Smooth muscle cell (in vitro differentiated cells): ENCODE measurements around the gene ATXN7L1. TPM values are rescaled to one million over a fixed set of nuclear protein-coding genes. Genes with fewer than 3 reads are reported as not detected.

Experiments
- DNase-seq: peaks from one replicate; lab custom pipeline; 2025; ENCODE audit not compliant: unreplicated experiment; lab: John Stamatoyannopoulos, UW
- H2AFZ ChIP-seq: fragments of 200-600 bp; sonication (generic); 2 replicates; pipeline ENCODE4 v1.6.0; 2016; ENCODE audit warnings: antibody characterized with exemption, low read depth, mild to moderate bottlenecking
- H3F3A ChIP-seq: fragments of 200-600 bp; sonication (generic); 2 replicates; pipeline ENCODE4 v1.6.0; 2017; ENCODE audit warnings: antibody characterized with exemption, low read depth
- H3K27ac ChIP-seq: fragments of 200-600 bp; sonication (generic); 2 replicates; pipeline ENCODE4 v1.5.1; 2016; ENCODE audit warnings: low read depth, mild to moderate bottlenecking
- H3K27me3 ChIP-seq: fragments of 200-600 bp; sonication (generic); 2 replicates; pipeline ENCODE4 v1.6.1; 2016; ENCODE audit warnings: low read depth, mild to moderate bottlenecking
- H3K36me3 ChIP-seq: fragments of 200-600 bp; sonication (generic); 2 replicates; pipeline ENCODE4 v1.5.1; 2016; ENCODE audit warnings: low read depth
- H3K4me1 ChIP-seq: fragments of 200-600 bp; sonication (generic); 2 replicates; pipeline ENCODE4 v1.5.1; 2016; ENCODE audit warnings: low read depth
- H3K4me2 ChIP-seq: fragments of 200-600 bp; sonication (generic); 2 replicates; pipeline ENCODE4 v1.6.0; 2016; ENCODE audit warnings: mild to moderate bottlenecking
- H3K4me3 ChIP-seq: fragments of 200-600 bp; sonication (generic); 2 replicates; pipeline ENCODE4 v1.5.1; 2016; ENCODE audit warnings: mild to moderate bottlenecking
- H3K79me2 ChIP-seq: fragments of 200-600 bp; sonication (generic); 2 replicates; pipeline ENCODE4 v1.6.0; 2016; ENCODE audit warnings: low read depth, mild to moderate bottlenecking
- H3K9ac ChIP-seq: fragments of 200-600 bp; sonication (generic); 2 replicates; pipeline ENCODE4 v1.6.0; 2016; ENCODE audit warnings: low read depth
- H3K9me3 ChIP-seq: fragments of 200-600 bp; sonication (generic); replicated peaks from 2 replicates; pipeline ENCODE4 v1.5.1; 2016; ENCODE audit warnings: low read depth
- H4K20me1 ChIP-seq: fragments of 200-600 bp; sonication (generic); 2 replicates; pipeline ENCODE4 v1.6.0; 2016; ENCODE audit warnings: low read depth
- WGBS: methylation state at CpG from one replicate; pipeline ENCODE4 v1.1.7; 2016; ENCODE audit warnings: low lambda C conversion rate; 5-methylcytosine and 5-hydroxymethylcytosine counted together
- polyA plus RNA-seq: library from polyadenylated mRNA; unstranded; fragments of >200 nt; fragmentation: Nextera tagmentation; extraction: Ambion mirVana; gene quantifications from 2 replicates; pipeline ENCODE4 v1.2.1, GENCODE V29; 2016
- total RNA-seq: library from RNA; depleted of rRNA; stranded (reverse); fragments of >200 nt; gene quantifications from 2 replicates; pipeline ENCODE4 v1.2.3, GENCODE V29; 2014
- TF ChIP-seq, protein P1 (sequence below): fragments of 200-600 bp; sonication (generic); IDR thresholded peaks from 2 replicates; pipeline ENCODE4 v1.5.1; 2017; ENCODE audit warnings: borderline replicate concordance, mild to moderate bottlenecking, antibody characterized with exemption; ENCODE audit not compliant: insufficient read depth, poor library complexity, severe bottlenecking

Gene ATXN7L1
- total and polyA plus RNA-seq, 2 experiments from 2014 or later, result 3.3 to 4.4 TPM

DNA sequence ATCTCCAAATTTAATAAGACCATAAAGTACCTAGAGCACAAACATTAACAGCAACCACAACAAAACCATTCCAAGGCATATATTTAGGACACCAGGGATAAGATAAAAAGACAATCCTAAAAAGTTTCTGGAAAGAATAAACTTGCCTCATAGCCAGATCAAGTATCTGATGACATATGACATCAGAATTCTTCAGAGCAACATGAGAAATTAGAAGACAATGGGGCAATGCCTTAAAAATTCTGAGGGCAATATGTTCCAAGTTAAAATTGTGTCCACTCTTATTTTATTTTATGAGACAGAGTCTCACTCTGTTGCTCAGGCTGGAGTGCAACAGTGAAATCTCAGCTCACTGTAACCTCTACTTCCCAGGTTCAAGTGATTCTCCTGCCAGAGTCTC lies 297.9 kb downstream of the ATXN7L1 start:
- no peaks in the 10 kb centered on the region for H3F3A ChIP-seq
- no peaks in the 10 kb centered on the region for H4K20me1 ChIP-seq
- H3K4me2 ChIP-seq, result no peak overlapping the region
- no peak overlapping the region for H3K4me3 ChIP-seq
- H3K9ac ChIP-seq, result no peak overlapping the region
- H2AFZ ChIP-seq, result no peak overlapping the region
- H3K9me3 ChIP-seq, result no peaks in the 10 kb centered on the region
- no peak overlapping the region for H3K27ac ChIP-seq
- no peaks in the 10 kb centered on the region for H3K79me2 ChIP-seq
- TF ChIP-seq, protein P1, sequence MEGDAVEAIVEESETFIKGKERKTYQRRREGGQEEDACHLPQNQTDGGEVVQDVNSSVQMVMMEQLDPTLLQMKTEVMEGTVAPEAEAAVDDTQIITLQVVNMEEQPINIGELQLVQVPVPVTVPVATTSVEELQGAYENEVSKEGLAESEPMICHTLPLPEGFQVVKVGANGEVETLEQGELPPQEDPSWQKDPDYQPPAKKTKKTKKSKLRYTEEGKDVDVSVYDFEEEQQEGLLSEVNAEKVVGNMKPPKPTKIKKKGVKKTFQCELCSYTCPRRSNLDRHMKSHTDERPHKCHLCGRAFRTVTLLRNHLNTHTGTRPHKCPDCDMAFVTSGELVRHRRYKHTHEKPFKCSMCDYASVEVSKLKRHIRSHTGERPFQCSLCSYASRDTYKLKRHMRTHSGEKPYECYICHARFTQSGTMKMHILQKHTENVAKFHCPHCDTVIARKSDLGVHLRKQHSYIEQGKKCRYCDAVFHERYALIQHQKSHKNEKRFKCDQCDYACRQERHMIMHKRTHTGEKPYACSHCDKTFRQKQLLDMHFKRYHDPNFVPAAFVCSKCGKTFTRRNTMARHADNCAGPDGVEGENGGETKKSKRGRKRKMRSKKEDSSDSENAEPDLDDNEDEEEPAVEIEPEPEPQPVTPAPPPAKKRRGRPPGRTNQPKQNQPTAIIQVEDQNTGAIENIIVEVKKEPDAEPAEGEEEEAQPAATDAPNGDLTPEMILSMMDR, result no peak
- no peak for DNase-seq
- no peaks in the 10 kb centered on the region for H3K36me3 ChIP-seq
- no peaks in the 10 kb centered on the region for H3K27me3 ChIP-seq
- peaks cover 4% of the 10 kb centered on the region for H3K4me1 ChIP-seq

DNA sequence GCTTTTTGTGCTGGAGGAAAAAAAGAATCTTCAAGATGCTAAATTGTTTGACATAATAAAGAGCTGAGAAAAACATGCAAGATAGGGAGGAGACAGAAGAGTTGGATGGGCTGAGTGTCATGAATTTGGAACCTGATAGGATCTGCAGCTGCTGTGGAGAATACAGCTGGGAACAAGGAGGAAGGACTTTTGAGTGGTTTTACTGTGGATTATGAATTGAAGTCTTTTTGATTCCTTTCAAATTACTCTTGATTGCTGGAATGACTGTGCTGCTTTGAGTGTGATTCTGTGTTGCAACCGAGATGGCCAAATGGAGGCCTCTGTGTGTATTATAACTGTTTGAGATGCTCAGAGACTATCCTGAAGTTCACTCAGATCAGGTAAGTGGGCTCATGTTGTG lies 299.1 kb downstream of the ATXN7L1 start:
- peaks cover 4% of the 10 kb centered on the region for H3K4me1 ChIP-seq
- no peaks in the 10 kb centered on the region for H3K27me3 ChIP-seq
- no peak overlapping the region for H3K4me2 ChIP-seq
- H3K79me2 ChIP-seq, result no peaks in the 10 kb centered on the region
- H3K9ac ChIP-seq, result no peak overlapping the region
- no peak overlapping the region for H3K4me3 ChIP-seq
- WGBS, result 86% methylated on average over 1 of the region's 1 CpG
- H2AFZ ChIP-seq, result no peak overlapping the region
- no peaks in the 10 kb centered on the region for H3K36me3 ChIP-seq
- peaks cover 3% of the 10 kb centered on the region for H3F3A ChIP-seq
- TF ChIP-seq, protein P1, result no peak
- no peaks in the 10 kb centered on the region for H3K9me3 ChIP-seq
- DNase-seq, result no peak
- H3K27ac ChIP-seq, result no peak overlapping the region
- H4K20me1 ChIP-seq, result no peaks in the 10 kb centered on the region

DNA sequence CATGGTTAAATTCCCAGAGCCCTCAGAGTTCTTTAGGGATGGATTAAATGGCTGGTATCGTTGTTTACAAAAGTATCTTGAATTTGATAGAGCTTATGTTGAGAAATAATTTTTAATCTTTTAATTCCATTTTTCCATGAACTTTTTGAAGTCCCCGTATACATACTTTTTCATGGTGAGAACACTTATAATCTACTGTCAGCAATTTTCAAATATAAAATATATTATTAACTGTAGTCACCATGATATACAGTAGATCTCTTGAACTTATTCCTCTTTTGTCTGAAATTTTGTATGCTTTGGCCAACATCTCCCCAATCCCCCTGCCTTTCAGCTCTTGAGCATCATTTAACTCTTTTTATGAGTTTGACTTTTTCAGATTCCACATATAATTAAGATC lies 304.5 kb downstream of the ATXN7L1 start:
- Histone ChIP-seq H3K4me2 (no peak overlapping the region), H3K27ac (no peak overlapping the region), H3F3A (peaks cover 6% of the 10 kb centered on the region), H3K9me3 (no peaks in the 10 kb centered on the region), H3K9ac (no peak overlapping the region), H4K20me1 (no peaks in the 10 kb centered on the region), H2AFZ (no peak overlapping the region), H3K4me3 (no peak overlapping the region), H3K4me1 (no peaks in the 10 kb centered on the region), H3K79me2 (no peaks in the 10 kb centered on the region), H3K36me3 (peaks cover 14% of the 10 kb centered on the region), H3K27me3 (no peaks in the 10 kb centered on the region)
- 93% methylated on average over 2 of the region's 2 CpGs for WGBS
- DNase-seq, result no peak
- TF ChIP-seq, protein P1, result no peak

- no peak overlapping the region for H3K4me2 ChIP-seq
- H3K79me2 ChIP-seq, result no peaks in the 10 kb centered on the region
- H3K4me1 ChIP-seq, result no peaks in the 10 kb centered on the region
- no peak overlapping the region for H2AFZ ChIP-seq
- TF ChIP-seq, protein P1, result no peak
- H3F3A ChIP-seq, result peaks cover 6% of the 10 kb centered on the region
- H3K27ac ChIP-seq, result no peak overlapping the region
- WGBS, result 96% methylated on average over 3 of the region's 3 CpGs
- H3K36me3 ChIP-seq, result peaks cover 28% of the 10 kb centered on the region
- H3K9ac ChIP-seq, result no peak overlapping the region
- no peak overlapping the region for H3K4me3 ChIP-seq
- no peaks in the 10 kb centered on the region for H3K9me3 ChIP-seq
- peaks cover 7% of the 10 kb centered on the region for H4K20me1 ChIP-seq
- no peaks in the 10 kb centered on the region for H3K27me3 ChIP-seq
- DNase-seq, result no peak
Measured at GRCh38 chr7:105567821-105568220, 308.6 kb downstream of the ATXN7L1 start.
